Measurements from ENCODE around the gene NUP210L.

- TF ChIP-seq ARNT (IDR thresholded peaks at IDR 0.05) (no peak), HDGF (IDR thresholded peaks at IDR 0.05; ENCODE audit: borderline replicate concordance) (no peak), SP1 (IDR thresholded peaks at IDR 0.05) (no peak), L3MBTL2 (conservative IDR thresholded peaks at IDR 0.05) (no peak)
Observed at GRCh38 chr1:153984123-153984894, 170.6 kb downstream of the NUP210L start.

All from HEK293T (cell line).